K562 (cell line): ENCODE data around the gene ANKRD13C.
"Not testable (repeated sequence)": the region's sequence is repeated elsewhere in the genome, so short reads cannot be mapped to it uniquely, and the experiment has no call there.

ENCODE experiments used
- ARID2 ChIP-seq: fragments of 450-650 bp; IDR thresholded peaks from 2 replicates; pipeline ENCODE4 v1.6.1; 2017; ENCODE audit warnings: antibody characterized with exemption, mild to moderate bottlenecking
- ETS1 ChIP-seq: conservative IDR thresholded peaks from 2 replicates; pipeline ENCODE4 v1.6.1; 2011; ENCODE audit warnings: low read depth, mild to moderate bottlenecking, low read length; ENCODE audit not compliant: control insufficient read depth
- GTF3C2 ChIP-seq: IDR thresholded peaks from 3 replicates; pipeline ENCODE4 v1.6.1; 2011; ENCODE audit warnings: borderline replicate concordance, mild to moderate bottlenecking, moderate library complexity; ENCODE audit not compliant: insufficient read length; ENCODE audit errors: extremely low read depth
- MAX ChIP-seq: sonication (generic); formaldehyde crosslinking; IDR thresholded peaks from 2 replicates; pipeline ENCODE4 v1.9.0; 2022; ENCODE audit warnings: mild to moderate bottlenecking, missing genetic modification reagents
- POLR2AphosphoS5 ChIP-seq: IDR thresholded peaks from 2 replicates; pipeline ENCODE4 v1.6.1; 2011; ENCODE audit warnings: mild to moderate bottlenecking, low read depth, low read length, moderate library complexity; ENCODE audit not compliant: control insufficient read depth, insufficient read depth
- RAD21 ChIP-seq, 2 experiments: fragments of 250-450 bp in 1 of 2; fragments of 450-650 bp in 1 of 2; sonication (Bioruptor Pico) in 1 of 2; formaldehyde crosslinking in 1 of 2; IDR thresholded peaks in 1 of 2; conservative IDR thresholded peaks in 1 of 2; 2 replicates each; pipeline versions ENCODE4 v1.4.0 to v1.8.0; 2020 to 2022; ENCODE audit warnings: mild to moderate bottlenecking in 2 of 2, moderate library complexity in 1 of 2
- RBBP5 ChIP-seq: fragments of 200-600 bp; sonication (generic); IDR thresholded peaks from 2 replicates; pipeline ENCODE4 v1.6.1; 2012; ENCODE audit warnings: borderline replicate concordance, mild to moderate bottlenecking, low read length, control low read depth, inconsistent platforms; ENCODE audit not compliant: insufficient read depth, poor library complexity, severe bottlenecking
- TF ChIP-seq, protein P1 (sequence below), 2 experiments: IDR thresholded peaks in 1 of 2; conservative IDR thresholded peaks in 1 of 2; 2 replicates each; pipeline ENCODE4 v1.6.1; 2016; ENCODE audit warnings: low read depth in 2 of 2, mild to moderate bottlenecking in 1 of 2, missing compliant biosample characterization in 1 of 2, missing genetic modification characterization in 1 of 2, moderate library complexity in 1 of 2
- TF ChIP-seq, protein P2 (sequence below): sonication (generic); formaldehyde crosslinking; IDR thresholded peaks from 2 replicates; pipeline ENCODE4 v1.5.0; 2020; ENCODE audit warnings: missing genetic modification reagents
- TF ChIP-seq, protein P3 (sequence below), 3 experiments: IDR thresholded peaks in 2 of 3; conservative IDR thresholded peaks in 1 of 3; 2 replicates each; pipeline ENCODE4 v1.5.1; 2011 to 2012; ENCODE audit warnings: low read length in 3 of 3, mild to moderate bottlenecking in 3 of 3, control low read depth in 2 of 3, improper control_type of control experiment in 1 of 3, inconsistent platforms in 1 of 3, low read depth in 1 of 3, mixed read lengths in 1 of 3, moderate library complexity in 1 of 3; ENCODE audit not compliant: insufficient read depth in 2 of 3

DNA sequence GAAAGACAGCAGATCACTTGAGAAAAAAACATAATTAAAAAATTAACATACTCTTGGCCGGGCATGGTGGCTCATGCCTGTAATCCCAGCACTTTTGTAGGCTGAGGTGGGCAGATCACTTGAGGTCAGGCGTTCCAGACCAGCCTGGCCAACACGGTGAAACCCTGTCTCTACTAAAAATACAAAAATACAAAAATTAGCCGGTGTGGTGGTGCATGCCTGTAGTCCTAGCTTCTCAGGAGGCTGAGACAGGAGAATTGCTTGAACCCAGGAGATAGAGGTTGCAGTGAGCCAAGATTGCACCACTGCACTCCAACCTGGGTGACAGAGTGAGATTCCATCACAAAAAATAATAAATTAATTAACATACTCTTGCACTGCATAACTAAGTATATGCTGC is 4.7 kb downstream of the ANKRD13C start:
- not testable (repeated sequence) for TF ChIP-seq ETS1; RAD21 (CRISPR knock-in tag; conservative IDR thresholded peaks at IDR 0.05 in 1 of 2, IDR thresholded peaks at IDR 0.05 in 1 of 2); POLR2AphosphoS5; GTF3C2; ARID2; RBBP5; MAX (CRISPR knock-in tag)
- TF ChIP-seq, protein P1, sequence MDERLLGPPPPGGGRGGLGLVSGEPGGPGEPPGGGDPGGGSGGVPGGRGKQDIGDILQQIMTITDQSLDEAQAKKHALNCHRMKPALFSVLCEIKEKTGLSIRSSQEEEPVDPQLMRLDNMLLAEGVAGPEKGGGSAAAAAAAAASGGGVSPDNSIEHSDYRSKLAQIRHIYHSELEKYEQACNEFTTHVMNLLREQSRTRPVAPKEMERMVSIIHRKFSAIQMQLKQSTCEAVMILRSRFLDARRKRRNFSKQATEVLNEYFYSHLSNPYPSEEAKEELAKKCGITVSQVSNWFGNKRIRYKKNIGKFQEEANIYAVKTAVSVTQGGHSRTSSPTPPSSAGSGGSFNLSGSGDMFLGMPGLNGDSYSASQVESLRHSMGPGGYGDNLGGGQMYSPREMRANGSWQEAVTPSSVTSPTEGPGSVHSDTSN (CRISPR knock-in tag; IDR thresholded peaks at IDR 0.05; ENCODE audit: low read depth), result not testable (repeated sequence)
- TF ChIP-seq, protein P1 (tag; conservative IDR thresholded peaks at IDR 0.05; ENCODE audit: low read depth), result not testable (repeated sequence)
- TF ChIP-seq, protein P2, sequence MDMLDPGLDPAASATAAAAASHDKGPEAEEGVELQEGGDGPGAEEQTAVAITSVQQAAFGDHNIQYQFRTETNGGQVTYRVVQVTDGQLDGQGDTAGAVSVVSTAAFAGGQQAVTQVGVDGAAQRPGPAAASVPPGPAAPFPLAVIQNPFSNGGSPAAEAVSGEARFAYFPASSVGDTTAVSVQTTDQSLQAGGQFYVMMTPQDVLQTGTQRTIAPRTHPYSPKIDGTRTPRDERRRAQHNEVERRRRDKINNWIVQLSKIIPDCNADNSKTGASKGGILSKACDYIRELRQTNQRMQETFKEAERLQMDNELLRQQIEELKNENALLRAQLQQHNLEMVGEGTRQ (CRISPR knock-in tag), result not testable (repeated sequence)
- TF ChIP-seq, protein P3, sequence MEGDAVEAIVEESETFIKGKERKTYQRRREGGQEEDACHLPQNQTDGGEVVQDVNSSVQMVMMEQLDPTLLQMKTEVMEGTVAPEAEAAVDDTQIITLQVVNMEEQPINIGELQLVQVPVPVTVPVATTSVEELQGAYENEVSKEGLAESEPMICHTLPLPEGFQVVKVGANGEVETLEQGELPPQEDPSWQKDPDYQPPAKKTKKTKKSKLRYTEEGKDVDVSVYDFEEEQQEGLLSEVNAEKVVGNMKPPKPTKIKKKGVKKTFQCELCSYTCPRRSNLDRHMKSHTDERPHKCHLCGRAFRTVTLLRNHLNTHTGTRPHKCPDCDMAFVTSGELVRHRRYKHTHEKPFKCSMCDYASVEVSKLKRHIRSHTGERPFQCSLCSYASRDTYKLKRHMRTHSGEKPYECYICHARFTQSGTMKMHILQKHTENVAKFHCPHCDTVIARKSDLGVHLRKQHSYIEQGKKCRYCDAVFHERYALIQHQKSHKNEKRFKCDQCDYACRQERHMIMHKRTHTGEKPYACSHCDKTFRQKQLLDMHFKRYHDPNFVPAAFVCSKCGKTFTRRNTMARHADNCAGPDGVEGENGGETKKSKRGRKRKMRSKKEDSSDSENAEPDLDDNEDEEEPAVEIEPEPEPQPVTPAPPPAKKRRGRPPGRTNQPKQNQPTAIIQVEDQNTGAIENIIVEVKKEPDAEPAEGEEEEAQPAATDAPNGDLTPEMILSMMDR (IDR thresholded peaks at IDR 0.05 in 2 of 3, conservative IDR thresholded peaks at IDR 0.05 in 1 of 3; ENCODE audit: insufficient read depth in 2 of 3, low read depth in 1 of 3, low read length in 3 of 3), result not testable (repeated sequence)
